ENCODE data around the gene IL32.

Gene IL32, protein sequence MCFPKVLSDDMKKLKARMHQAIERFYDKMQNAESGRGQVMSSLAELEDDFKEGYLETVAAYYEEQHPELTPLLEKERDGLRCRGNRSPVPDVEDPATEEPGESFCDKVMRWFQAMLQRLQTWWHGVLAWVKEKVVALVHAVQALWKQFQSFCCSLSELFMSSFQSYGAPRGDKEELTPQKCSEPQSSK

DNA sequence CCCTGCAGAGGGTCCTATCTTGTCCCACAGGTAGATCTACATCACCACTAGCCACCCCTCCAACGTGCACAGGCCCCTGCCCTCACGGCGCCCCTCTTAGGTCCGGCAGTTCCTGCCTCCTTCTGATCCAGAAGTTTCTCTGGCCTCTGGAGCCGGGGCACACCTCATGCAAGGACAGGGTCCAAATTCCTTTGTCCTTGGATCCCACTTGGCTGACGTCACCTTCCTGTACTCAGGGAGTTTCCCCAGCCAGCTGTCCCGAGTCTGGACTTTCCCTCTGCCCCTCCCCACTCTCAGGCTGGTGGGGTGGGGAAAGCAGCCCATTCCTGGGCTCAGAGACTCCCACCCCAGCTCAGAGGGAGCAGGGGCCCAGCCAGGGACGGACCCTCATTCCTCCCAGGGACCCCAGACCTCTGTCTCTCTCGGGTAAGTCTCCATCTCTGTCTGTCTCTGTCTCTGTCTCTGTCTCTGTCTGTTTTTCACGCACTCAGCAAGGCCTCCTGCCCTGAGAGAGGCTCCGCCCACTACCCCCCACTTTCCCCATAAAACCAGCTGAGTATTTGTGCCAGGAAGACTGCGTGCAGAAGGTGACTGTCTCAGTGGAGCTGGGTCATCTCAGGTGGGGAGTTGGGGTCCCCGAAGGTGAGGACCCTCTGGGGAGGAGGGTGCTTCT is at the start of gene IL32:
TSS of gene IL32 (plus strand) at position 572 of the 673 bp plus-strand sequence. CDS start 172 bp downstream, outside the sequence.
- DNase-seq, result no peak

GRCh38 chr16:3015865-3016521 is 49.4 kb upstream of the IL32 start:
- DNase-seq, result no peak

DNA sequence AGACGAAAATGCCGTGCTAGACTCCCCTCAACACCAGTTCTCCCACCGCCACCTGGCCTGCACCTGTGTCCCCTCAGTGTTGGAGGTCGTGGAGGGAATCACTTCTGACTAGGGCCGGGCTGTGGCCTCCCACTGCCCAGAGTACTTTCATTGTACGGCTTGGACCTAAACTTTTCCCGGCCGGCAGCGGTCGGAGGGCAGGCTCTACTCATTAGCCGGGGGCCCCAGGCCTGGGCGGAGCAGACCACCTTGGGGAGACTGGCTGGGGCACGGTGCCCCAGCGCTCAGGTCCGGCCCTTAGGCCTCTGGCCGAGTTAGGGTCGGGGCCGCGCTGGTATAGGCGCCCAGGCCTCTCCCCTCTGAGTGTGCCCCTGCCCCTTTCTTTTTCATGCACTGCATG is 48.1 kb upstream of the IL32 start:
- no peak for DNase-seq

- DNase-seq, result no peak
Measured at GRCh38 chr16:3017794-3018506, 47.5 kb upstream of the IL32 start, which contains the start of gene CLDN6. Gene CLDN6 (minus strand): TSS chr16:3018183. CDS start chr16:3016021, 2,162 bp downstream.

GRCh38 chr16:3019594-3020246 is 45.7 kb upstream of the IL32 start:
- DNase-seq, result no peak

DNA sequence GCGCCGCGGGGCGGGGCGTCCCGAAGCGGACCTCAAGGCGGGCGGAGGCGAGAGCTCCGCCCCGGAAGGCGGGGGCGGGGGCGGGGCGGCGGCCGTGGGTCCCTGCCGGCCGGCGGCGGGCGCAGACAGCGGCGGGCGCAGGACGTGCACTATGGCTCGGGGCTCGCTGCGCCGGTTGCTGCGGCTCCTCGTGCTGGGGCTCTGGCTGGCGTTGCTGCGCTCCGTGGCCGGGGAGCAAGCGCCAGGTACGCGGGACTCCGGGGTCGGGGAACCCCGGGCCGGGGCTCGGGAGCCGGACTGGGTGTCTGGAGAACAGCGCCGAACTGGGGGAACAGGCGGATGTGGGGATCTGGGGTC is 45.2 kb upstream of the IL32 start, which contains the start of gene TNFRSF12A:
TSS of gene TNFRSF12A (plus strand) at position 122 of the 357 bp plus-strand sequence. CDS start at position 152, 30 bp downstream.
- peak; percentile 72 to 79 for DNase-seq

GRCh38 chr16:3020604-3021448 is 44.6 kb upstream of the IL32 start:
- no peak for DNase-seq

- peak in 1 of 2 experiments; percentile 73 for DNase-seq
Measured at GRCh38 chr16:3021449-3022207, 43.8 kb upstream of the IL32 start.

- no peak for DNase-seq
Measured at GRCh38 chr16:3022208-3022683, 43.2 kb upstream of the IL32 start.

DNA sequence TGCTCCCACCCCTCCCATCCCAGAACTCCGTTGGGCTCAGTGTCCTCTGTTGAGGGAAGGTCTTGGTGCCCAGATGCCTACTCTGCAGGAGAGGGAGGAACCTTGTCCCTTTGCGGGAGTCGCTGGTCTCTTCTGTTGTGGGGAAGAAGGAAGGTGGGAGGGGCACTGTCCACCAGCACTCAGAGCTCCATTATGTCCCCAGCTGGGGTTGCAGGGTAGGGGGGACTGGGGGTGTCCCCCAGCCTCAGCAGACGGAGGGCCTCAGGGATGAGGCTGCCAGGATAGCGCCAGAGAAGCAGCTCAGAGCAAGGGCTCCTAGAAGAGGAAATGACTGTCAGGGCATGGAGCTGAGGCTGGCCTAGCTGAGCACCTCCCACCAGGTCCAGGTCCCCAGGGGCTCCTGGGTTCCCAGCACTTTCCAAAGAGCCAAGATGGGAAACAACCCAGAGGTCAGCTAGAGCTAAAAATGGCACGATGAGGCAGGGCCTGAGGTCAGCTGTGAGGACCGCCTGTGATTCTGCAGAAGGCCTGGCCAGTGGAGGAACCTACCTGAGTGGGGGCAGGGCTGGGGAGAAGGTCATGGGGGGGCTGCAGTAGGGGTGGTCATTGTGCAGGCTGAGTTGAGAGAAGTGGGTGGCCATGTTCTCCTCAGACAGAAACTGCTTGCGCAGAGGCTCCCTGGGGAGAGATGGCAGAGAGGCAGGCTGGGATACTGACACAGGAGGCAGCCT is 42.6 kb upstream of the IL32 start:
- no peak for DNase-seq

DNA sequence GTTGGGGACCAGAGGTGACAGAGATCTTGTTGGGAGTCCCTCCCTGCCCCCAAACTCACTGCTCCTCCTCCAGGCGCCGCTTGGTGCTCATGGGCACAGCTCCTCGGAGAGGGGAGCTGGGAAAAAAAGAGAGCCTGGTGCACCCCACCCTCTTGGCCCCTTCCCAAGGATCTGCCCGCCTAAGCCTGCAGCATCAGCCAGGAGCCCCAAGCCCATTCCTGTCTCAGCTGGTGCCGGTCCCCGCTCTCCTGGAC is 42.1 kb upstream of the IL32 start:
- no peak for DNase-seq

- peak; percentile 95 to 99 for DNase-seq
Measured at GRCh38 chr16:3023669-3024478, 41.6 kb upstream of the IL32 start, which contains the start of the genes HCFC1R1 and THOC6. Gene HCFC1R1 (minus strand): TSS chr16:3023942. CDS start chr16:3023941, 1 bp downstream. Gene THOC6 (plus strand): TSS chr16:3024035. CDS start chr16:3024327, 292 bp downstream.

DNA sequence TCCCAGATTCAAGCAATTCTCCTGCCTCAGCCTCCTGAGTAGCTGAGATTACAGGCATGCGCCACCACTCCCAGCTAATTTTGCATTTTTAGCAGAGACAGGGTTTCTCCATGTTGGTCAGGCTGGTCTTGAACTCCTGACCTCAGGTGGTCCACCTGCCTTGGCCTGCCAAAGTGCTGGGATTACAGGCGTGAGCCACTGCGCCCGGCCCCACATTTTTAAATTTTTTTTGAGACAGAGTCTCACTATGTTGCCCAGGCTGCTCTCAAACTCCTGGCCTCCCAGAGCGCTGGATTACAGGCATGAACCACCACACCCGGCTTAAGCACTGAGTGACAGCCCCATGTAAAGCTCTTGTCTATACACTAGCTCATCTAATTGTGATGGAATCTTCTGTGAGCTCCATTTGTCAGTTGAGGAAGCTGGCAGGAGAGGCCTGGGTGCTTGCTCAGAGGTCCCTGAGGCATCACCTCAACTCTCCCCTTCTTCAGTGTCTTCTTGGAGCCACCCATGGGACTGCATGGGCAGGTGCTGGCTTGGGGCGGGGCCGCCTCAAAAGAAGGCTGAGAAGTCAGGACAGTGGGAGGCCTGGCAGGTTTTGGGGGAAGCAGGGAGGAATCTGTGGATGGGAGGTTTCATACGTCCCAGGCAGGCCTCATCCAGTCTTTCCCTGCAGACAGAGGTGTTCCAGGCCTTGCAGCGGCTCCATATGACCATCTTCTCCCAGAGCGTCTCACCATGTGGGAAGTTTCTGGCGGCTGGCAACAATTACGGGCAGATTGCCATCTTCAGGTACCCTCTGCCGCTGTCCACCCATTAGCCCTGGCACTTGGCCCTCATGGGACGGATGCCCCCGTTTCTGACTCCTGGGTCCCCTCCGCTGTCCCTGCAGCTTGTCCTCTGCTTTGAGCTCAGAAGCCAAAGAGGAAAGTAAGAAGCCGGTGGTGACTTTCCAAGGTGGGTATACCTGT is 40.1 kb upstream of the IL32 start:
- DNase-seq, result no peak

GRCh38 chr16:3026003-3026378 is 39.4 kb upstream of the IL32 start:
- no peak for DNase-seq

GRCh38 chr16:3026609-3027488 is 38.6 kb upstream of the IL32 start:
- DNase-seq, result no peak

GRCh38 chr16:3027489-3027795 is 38.0 kb upstream of the IL32 start:
- DNase-seq, result no peak

All from NCI-H187 (cell line).